MM.1S (cell line): ENCODE measurements around the gene SUN5.

Experiments
- EZH2 ChIP-seq: fragments of 300-600 bp; sonication (generic); optimal IDR thresholded peaks from 2 replicates; pipeline ENCODE3; 2017; ENCODE audit warnings: low read depth, mild to moderate bottlenecking, antibody characterized with exemption, low read length, mixed read lengths
- TF ChIP-seq, protein P1 (sequence below): fragments of 300-600 bp; sonication (generic); IDR thresholded peaks from 2 replicates; pipeline ENCODE4 v1.5.1; 2016; ENCODE audit warnings: antibody characterized with exemption, low read length, mixed read lengths

DNA sequence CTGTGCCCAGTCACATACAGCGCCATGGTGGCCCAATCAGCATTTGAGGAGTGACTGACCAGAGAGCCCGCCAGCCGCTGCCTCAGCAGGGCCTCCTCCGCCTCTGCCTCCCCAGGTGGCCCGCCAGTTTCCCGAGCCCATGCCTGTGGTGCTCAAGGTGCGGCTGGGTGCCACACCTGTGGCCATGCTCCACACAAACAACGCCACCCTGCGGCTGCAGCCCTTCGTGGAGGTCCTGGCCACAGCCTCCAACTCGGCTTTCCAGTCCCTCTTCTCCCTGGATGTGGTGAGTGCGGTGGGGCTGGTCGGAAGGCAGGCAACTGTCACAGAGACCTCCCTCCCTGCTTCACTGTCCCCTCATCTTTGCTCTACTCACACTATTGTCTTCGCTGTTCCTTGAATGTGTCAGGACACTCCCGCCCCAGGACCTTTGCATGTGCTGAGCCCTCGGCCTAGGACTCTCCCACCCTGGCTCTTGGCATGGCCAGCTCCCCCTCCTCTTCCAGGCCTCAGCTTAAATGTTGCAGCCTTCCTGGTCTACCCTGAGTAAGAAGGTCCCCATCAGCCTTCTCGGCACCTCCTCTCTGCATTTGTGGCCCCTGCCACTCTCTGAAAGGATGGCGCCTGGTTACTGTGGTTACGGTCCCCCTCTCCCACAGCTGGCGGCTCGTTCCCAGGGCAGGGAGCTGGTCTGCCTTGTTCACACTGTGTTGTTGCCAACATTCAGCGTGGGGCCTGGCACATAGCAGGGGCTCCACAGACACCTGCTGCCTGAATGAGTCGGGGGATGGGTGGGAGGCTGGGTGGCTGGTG lies 15.4 kb upstream of the SUN5 start:
- TF ChIP-seq, protein P1, sequence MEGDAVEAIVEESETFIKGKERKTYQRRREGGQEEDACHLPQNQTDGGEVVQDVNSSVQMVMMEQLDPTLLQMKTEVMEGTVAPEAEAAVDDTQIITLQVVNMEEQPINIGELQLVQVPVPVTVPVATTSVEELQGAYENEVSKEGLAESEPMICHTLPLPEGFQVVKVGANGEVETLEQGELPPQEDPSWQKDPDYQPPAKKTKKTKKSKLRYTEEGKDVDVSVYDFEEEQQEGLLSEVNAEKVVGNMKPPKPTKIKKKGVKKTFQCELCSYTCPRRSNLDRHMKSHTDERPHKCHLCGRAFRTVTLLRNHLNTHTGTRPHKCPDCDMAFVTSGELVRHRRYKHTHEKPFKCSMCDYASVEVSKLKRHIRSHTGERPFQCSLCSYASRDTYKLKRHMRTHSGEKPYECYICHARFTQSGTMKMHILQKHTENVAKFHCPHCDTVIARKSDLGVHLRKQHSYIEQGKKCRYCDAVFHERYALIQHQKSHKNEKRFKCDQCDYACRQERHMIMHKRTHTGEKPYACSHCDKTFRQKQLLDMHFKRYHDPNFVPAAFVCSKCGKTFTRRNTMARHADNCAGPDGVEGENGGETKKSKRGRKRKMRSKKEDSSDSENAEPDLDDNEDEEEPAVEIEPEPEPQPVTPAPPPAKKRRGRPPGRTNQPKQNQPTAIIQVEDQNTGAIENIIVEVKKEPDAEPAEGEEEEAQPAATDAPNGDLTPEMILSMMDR, result no peak
- TF ChIP-seq EZH2, result no peak
